ENCODE results near the gene ATP1A1.

ATP1A1 gene

DNA sequence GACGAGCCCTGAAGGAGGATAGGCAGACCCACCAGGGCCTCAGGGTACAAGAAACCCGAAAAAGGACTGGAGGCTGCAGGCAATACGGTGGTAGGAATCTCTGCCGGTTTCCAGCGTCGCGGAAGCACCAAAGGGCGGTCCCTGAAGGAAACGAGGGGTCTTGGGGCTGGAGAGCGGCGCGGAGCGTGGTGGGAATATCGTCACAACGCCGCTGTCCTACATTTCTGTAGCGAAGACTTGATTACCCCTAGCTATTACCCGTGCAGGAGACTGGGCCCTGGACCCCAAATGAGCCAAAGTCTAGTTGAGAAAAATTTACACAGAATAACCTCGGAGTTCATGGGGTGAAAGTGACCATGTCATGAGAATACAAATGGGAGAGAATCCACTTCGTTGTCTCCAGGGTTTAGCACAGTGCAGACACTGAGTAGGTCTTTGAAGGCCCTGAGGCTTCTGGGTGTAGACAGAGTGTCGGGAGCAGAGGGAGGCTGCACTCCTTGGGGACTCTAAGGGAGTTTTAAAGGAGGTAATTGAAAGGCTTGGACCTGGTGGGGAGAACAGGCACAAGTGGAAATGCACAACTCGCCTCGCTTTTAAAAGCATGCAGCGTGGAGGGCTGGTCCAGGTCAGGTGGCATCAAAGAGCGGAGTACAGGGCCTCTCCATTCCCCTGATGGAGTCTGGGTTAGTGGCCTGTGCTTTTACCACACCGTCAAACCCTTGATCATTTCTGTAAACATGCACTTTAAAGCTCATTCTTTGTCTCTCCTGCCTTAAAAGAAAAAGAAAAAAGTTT lies 1.5 kb downstream of the ATP1A1 start:
- no peak overlapping the region for H3K27ac ChIP-seq (ENCODE audit: low read length)
- peaks cover 58% of the 10 kb centered on the region for H3K4me1 ChIP-seq (ENCODE audit: control insufficient read depth, low read depth, low read length)
- H3K36me3 ChIP-seq (ENCODE audit: control insufficient read depth, low read depth, low read length) = no peaks in the 10 kb centered on the region
- H3K9ac ChIP-seq (ENCODE audit: low read length) = peak overlapping the region; percentile 84
- H3K27me3 ChIP-seq (ENCODE audit: control insufficient read depth, insufficient read depth, low read length) = peaks cover 13% of the 10 kb centered on the region
- H3K9me3 ChIP-seq (ENCODE audit: control insufficient read depth, low read depth, low read length) = no peaks in the 10 kb centered on the region
- H3K4me3 ChIP-seq (ENCODE audit: low read length) = peak overlapping the region; percentile 91

DNA sequence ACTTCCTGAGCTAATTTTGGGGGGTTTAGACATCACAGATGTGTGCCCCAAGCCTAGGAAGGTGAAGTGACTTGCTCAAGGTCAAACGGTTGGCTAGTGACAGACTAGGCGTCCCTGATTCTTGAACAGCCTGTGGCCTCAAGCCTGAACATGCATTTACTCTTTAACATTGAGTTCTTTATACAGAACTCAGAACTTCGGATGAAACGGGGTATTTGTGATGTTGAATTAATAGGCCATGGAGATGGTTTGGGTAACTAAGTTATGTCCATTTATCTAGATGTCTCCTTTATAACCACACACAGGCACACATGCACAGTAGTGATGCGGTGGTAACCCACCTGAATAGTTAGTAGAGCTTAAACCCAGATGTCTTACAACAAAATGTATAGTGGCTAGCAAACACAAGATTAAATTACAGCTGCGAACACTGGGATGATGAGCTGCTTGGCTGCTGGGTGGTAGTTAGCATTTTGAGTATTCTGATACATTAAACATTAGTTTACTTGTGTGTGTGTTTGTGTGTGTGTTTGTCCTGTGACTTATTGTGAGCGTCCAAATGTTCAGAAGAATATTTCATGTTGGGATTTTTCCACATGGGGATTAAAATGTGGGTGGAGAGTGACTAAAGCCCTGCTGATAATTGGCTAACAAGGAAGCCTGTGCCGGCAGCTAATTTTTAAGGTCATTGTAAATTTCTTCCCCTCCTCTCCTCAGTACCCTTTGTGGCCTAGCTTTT lies 2.3 kb downstream of the ATP1A1 start:
- peaks cover 13% of the 10 kb centered on the region for H3K27me3 ChIP-seq (ENCODE audit: control insufficient read depth, insufficient read depth, low read length)

DNA sequence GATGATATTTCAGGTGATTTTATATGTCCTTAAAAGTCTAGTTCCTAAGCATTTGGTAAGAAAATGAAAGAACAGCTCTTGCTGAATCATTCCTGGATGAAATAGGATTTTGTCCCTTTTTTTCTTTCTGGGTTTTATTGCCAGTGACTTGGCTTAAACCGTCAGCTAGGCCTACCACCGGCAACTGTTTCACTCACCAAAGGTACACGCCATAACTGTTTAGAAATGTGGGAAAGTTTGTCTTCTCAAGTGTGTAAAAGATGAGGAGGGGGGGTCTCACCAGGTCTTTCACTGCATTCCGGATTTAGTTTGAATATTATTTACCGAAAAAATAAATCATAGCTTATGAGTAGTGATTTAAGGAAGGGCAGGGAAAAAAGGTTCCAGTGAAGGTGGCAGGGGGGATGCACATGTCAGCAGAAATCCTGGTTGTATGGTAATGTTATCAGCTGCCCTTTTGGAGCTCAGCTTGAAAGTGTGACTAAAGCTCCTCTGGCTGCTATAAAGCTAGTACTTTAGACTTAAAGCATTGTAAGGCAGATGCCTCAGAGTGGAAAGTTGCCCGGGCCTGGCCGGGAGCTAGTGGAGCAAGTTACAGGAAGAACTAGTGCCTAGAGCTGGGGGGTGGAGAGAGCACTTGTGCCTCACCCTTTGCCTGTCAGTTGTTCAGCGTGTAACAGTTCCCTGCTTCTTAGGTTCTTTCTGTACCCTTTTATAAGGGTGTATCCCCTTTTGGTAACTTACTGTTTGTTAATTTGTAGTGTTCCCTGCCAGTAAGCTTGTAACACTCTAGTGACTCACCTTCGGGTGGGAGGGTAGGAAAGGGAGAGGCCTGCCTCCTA lies 3.1 kb downstream of the ATP1A1 start:
- Histone ChIP-seq H3K27me3 (ENCODE audit: control insufficient read depth, insufficient read depth, low read length) (peaks cover 13% of the 10 kb centered on the region), H3K36me3 (ENCODE audit: control insufficient read depth, low read depth, low read length) (no peaks in the 10 kb centered on the region), H3K9ac (ENCODE audit: low read length) (no peak overlapping the region), H3K4me3 (ENCODE audit: low read length) (peak overlapping the region; percentile 91), H3K9me3 (ENCODE audit: control insufficient read depth, low read depth, low read length) (no peaks in the 10 kb centered on the region), H3K4me1 (ENCODE audit: control insufficient read depth, low read depth, low read length) (peaks cover 71% of the 10 kb centered on the region), H3K27ac (ENCODE audit: low read length) (no peak overlapping the region)

More for the DNA sequence above, 2.3 kb downstream of the ATP1A1 start:
- Histone ChIP-seq H3K9me3 (ENCODE audit: control insufficient read depth, low read depth, low read length) (no peaks in the 10 kb centered on the region), H3K9ac (ENCODE audit: low read length) (no peak overlapping the region), H3K4me1 (ENCODE audit: control insufficient read depth, low read depth, low read length) (peaks cover 66% of the 10 kb centered on the region), H3K27ac (ENCODE audit: low read length) (no peak overlapping the region), H3K36me3 (ENCODE audit: control insufficient read depth, low read depth, low read length) (no peaks in the 10 kb centered on the region), H3K4me3 (ENCODE audit: low read length) (peak overlapping the region; percentile 91)

DNA sequence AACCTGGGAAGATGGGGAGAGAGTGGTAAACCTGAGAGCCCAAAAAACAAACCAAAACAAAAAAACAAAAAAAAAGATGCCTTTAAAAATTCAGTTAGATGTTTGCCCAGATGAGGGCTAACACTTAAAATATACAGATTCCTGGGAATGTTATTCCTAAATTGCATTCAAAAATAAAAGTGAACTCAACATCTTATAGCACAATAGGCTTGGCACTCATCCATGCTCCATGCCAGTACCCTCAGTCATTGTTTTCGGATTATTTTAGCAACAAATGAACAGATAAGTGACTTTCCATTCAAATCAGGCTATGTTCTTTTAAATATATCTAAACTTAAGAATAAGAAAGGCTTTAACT lies 3.7 kb downstream of the ATP1A1 start:
- H3K4me3 ChIP-seq (ENCODE audit: low read length) = peak overlapping the region; percentile 91
- peaks cover 8% of the 10 kb centered on the region for H3K27me3 ChIP-seq (ENCODE audit: control insufficient read depth, insufficient read depth, low read length)
- no peaks in the 10 kb centered on the region for H3K36me3 ChIP-seq (ENCODE audit: control insufficient read depth, low read depth, low read length)
- H3K9ac ChIP-seq (ENCODE audit: low read length) = no peak overlapping the region
- H3K4me1 ChIP-seq (ENCODE audit: control insufficient read depth, low read depth, low read length) = peaks cover 69% of the 10 kb centered on the region
- H3K9me3 ChIP-seq (ENCODE audit: control insufficient read depth, low read depth, low read length) = no peaks in the 10 kb centered on the region
- no peak overlapping the region for H3K27ac ChIP-seq (ENCODE audit: low read length)

DNA sequence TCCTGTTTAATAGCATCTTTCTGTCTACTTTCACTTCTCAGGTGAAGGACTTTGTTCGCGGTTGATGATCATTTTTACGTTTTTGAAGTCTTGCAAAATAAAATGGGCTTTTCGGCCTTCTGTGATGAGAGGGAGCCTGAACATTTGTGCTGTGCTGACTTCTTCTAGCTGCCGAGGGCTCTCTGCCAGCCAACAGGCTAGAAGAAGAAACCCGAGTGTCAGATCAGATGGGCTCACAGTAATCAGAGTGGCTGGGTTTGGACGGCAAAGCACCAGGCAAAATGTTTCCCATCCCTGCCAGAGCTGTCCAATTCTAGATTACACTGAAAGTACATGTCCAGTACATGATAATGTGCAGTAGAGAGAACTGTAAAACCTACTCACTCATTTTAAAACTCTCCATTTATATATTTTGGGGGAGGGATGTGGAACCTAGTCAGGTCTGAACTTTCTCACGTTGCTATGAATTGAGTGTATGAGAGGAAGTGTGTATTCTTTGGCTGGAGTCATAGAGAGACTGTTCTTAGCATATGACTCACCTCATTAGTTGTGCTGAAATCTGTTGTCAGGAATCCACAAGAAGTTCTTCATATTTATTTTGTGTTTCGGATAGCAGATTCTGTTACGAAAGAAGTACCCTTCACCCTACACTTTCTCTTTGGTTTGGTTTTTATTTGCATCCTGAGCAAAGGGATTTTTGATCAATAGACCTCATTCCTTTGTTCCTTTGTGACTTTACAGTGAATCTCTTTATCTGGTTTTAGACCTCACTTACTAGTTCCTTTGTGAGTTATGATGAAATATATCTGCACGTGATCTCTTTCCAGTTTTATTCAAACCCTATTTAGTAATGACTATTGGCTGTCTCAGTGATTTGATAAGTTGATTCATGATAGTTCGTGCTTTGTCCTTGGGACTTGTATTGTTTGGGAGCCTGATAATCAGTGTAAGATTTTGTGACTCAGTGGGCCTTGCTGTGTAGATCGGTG lies 4.8 kb downstream of the ATP1A1 start:
- Histone ChIP-seq H3K27ac (ENCODE audit: low read length) (no peak overlapping the region), H3K9me3 (ENCODE audit: control insufficient read depth, low read depth, low read length) (no peaks in the 10 kb centered on the region), H3K27me3 (ENCODE audit: control insufficient read depth, insufficient read depth, low read length) (no peaks in the 10 kb centered on the region), H3K4me1 (ENCODE audit: control insufficient read depth, low read depth, low read length) (peaks cover 62% of the 10 kb centered on the region), H3K4me3 (ENCODE audit: low read length) (no peak overlapping the region), H3K36me3 (ENCODE audit: control insufficient read depth, low read depth, low read length) (no peaks in the 10 kb centered on the region), H3K9ac (ENCODE audit: low read length) (no peak overlapping the region)

DNA sequence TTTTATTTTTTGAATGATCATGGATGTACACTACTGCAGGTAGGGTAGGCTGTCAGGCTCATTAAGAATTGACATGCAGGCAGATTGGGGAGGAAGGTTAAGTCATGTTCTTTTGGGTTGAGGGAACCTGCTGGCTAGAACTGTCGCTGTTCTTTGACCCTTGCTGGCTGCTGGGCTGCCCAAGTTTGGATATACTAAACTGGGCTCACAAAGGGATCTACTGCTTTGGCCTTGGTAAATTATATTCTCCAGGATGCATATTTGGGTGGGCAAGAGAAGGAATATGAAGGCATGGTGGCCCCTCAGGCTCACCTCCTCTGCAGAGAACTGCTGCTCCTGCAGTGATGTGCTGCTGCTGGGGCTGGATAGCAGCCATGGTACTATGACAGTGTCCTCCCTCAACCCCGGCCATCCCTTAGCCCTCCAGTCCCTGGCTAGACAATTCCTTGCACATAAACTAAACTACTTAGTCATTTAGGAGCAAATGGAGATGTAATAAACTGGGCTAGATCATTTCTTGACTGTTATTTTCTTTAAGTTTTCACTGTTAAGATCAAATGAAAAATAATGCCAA lies 6.1 kb downstream of the ATP1A1 start:
- no peaks in the 10 kb centered on the region for H3K27me3 ChIP-seq (ENCODE audit: control insufficient read depth, insufficient read depth, low read length)
- peaks cover 62% of the 10 kb centered on the region for H3K4me1 ChIP-seq (ENCODE audit: control insufficient read depth, low read depth, low read length)
- peaks cover 7% of the 10 kb centered on the region for H3K36me3 ChIP-seq (ENCODE audit: control insufficient read depth, low read depth, low read length)
- H3K9me3 ChIP-seq (ENCODE audit: control insufficient read depth, low read depth, low read length) = no peaks in the 10 kb centered on the region
- H3K9ac ChIP-seq (ENCODE audit: low read length) = no peak overlapping the region
- no peak overlapping the region for H3K4me3 ChIP-seq (ENCODE audit: low read length)
- H3K27ac ChIP-seq (ENCODE audit: low read length) = no peak overlapping the region

DNA sequence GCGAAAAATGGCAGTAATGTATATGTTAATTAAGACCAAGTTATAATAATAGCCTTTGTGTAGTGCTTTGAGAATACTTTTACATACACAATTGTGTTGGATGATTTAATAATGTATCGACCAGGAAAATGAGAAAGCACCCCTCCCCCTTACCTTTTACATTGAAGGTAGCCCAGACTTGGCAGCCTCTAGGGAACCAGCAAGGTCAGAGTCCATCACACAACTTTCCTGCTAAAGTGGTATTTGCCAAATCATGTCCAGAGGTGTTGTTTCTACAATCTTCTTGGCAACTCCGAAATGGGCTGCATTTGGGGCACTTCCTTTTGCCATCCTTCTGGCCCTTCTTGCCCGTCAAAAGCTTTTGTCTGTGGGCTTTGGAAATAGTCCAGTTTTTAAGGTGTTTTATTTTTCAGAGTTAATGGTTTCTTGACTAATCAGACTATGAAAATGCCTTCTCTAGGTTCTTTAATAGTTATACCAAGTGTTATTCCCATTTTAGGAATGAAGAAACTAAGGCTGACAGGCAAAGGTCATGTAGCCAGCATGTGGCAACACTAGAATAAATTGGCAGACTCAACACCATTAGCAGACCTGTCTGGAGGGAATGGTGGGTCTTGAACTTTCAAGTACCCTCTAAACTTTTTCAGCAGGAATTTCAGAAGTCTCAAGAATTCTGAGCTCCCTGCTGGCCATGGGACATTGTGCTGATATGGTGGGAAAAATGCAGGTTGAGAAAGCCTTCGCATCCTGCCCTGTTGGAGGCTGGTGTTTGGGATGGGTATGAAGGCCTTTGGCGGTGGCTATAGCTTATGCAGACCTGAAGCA lies 6.8 kb downstream of the ATP1A1 start:
- Histone ChIP-seq H3K9ac (ENCODE audit: low read length) (no peak overlapping the region), H3K9me3 (ENCODE audit: control insufficient read depth, low read depth, low read length) (no peaks in the 10 kb centered on the region), H3K27me3 (ENCODE audit: control insufficient read depth, insufficient read depth, low read length) (no peaks in the 10 kb centered on the region), H3K4me3 (ENCODE audit: low read length) (no peak overlapping the region), H3K36me3 (ENCODE audit: control insufficient read depth, low read depth, low read length) (peaks cover 15% of the 10 kb centered on the region), H3K27ac (ENCODE audit: low read length) (no peak overlapping the region), H3K4me1 (ENCODE audit: control insufficient read depth, low read depth, low read length) (peaks cover 59% of the 10 kb centered on the region)

DNA sequence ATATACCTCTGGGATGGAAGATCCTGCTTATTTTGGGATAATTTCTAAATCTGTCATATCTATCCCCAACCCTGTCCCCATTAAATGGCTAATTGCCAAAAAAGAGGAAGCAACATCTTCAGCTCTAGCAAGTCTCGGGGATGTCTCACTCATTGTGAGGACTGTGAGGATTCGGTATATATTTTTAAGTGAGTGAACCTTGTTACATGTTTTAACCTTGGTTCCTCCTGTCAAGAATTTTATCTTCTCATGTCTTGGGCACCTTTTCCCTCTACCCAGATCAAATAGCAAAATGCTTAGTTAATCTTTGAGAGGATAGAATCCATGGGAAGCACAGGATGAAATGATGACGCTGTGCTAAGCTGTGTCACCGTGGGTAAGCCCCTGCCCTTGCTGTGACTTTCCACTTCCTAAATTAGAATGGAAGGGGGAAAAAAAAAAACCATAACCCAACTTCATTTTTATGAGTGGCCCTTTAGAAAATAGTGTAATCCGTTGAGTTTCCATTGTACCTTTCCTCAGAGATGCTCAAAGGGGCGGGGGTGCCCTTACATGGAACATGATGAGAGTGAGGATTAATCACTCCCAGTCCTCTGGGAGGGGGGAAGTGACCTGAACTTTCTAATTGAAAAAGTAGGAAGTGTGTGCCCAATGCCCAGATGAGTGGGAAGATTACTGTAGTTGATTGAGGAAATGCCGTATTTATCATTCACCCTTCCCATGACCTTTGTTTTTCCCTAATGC lies 7.6 kb downstream of the ATP1A1 start:
- Histone ChIP-seq H3K9me3 (ENCODE audit: control insufficient read depth, low read depth, low read length) (no peaks in the 10 kb centered on the region), H3K9ac (ENCODE audit: low read length) (no peak overlapping the region), H3K36me3 (ENCODE audit: control insufficient read depth, low read depth, low read length) (peaks cover 23% of the 10 kb centered on the region), H3K4me1 (ENCODE audit: control insufficient read depth, low read depth, low read length) (peaks cover 51% of the 10 kb centered on the region), H3K27ac (ENCODE audit: low read length) (no peak overlapping the region), H3K27me3 (ENCODE audit: control insufficient read depth, insufficient read depth, low read length) (no peaks in the 10 kb centered on the region), H3K4me3 (ENCODE audit: low read length) (no peak overlapping the region)

DNA sequence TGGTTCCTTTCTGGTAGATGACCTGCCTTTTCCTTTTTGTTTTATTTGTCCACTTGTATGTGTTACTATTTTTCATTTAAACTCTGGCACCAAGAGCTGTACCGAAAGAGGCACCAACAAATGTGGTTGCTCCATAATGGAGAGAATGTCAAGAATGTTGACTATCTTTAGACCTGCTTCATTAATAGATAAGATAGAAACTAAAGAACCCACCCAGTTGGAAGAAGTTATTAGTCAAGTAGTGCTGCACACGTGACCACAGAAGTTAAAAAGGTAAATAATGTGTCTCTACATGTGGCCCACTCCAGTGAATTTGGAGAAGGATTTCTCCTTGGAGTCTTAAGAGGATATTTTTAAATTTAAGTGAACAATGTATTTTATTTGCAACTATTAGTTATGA lies 9.3 kb downstream of the ATP1A1 start:
- H3K9ac ChIP-seq (ENCODE audit: low read length) = no peak overlapping the region
- H3K4me1 ChIP-seq (ENCODE audit: control insufficient read depth, low read depth, low read length) = peaks cover 34% of the 10 kb centered on the region
- no peaks in the 10 kb centered on the region for H3K9me3 ChIP-seq (ENCODE audit: control insufficient read depth, low read depth, low read length)
- H3K4me3 ChIP-seq (ENCODE audit: low read length) = no peak overlapping the region
- H3K36me3 ChIP-seq (ENCODE audit: control insufficient read depth, low read depth, low read length) = peaks cover 36% of the 10 kb centered on the region
- no peaks in the 10 kb centered on the region for H3K27me3 ChIP-seq (ENCODE audit: control insufficient read depth, insufficient read depth, low read length)
- H3K27ac ChIP-seq (ENCODE audit: low read length) = no peak overlapping the region
